22Rv1 (cell line): ENCODE results near the gene IGSF9B.

Experiments
- H3K27ac ChIP-seq: fragments of 450-650 bp; 2 replicates; pipeline ENCODE4 v1.5.1; 2017
- CTCF ChIP-seq: fragments of 450-650 bp; IDR thresholded peaks from 2 replicates; pipeline ENCODE4 v1.5.1; 2017; ENCODE audit warnings: mild to moderate bottlenecking
- ZFX ChIP-seq: fragments of 450-650 bp; IDR thresholded peaks from 2 replicates; pipeline ENCODE4 v1.6.1; 2017; ENCODE audit warnings: antibody characterized with exemption, borderline replicate concordance

Gene IGSF9B

GRCh38 chr11:133924661-133925060 is 32.1 kb downstream of the IGSF9B start:
- H3K27ac ChIP-seq: no peak overlapping the region
- TF ChIP-seq CTCF: no peak
- TF ChIP-seq ZFX: no peak

GRCh38 chr11:133922078-133922870 is 34.5 kb downstream of the IGSF9B start:
- H3K27ac ChIP-seq: no peak overlapping the region
- TF ChIP-seq CTCF (no peak), ZFX (no peak)

- no peak overlapping the region for H3K27ac ChIP-seq
- no peak for TF ChIP-seq CTCF
- TF ChIP-seq ZFX: no peak
Measured at GRCh38 chr11:133921513-133921912, 35.3 kb downstream of the IGSF9B start.

- TF ChIP-seq CTCF (no peak), ZFX (no peak)
- H3K27ac ChIP-seq: no peak overlapping the region
Measured at GRCh38 chr11:133921026-133921425, 35.7 kb downstream of the IGSF9B start.

GRCh38 chr11:133920109-133920990 is 36.4 kb downstream of the IGSF9B start:
- no peak overlapping the region for H3K27ac ChIP-seq
- TF ChIP-seq CTCF (no peak), ZFX (no peak)

GRCh38 chr11:133919330-133920108 is 37.2 kb downstream of the IGSF9B start:
- H3K27ac ChIP-seq: no peak overlapping the region
- TF ChIP-seq CTCF (no peak), ZFX (no peak)
